ENCODE measurements around the gene GPX2.

DNA sequence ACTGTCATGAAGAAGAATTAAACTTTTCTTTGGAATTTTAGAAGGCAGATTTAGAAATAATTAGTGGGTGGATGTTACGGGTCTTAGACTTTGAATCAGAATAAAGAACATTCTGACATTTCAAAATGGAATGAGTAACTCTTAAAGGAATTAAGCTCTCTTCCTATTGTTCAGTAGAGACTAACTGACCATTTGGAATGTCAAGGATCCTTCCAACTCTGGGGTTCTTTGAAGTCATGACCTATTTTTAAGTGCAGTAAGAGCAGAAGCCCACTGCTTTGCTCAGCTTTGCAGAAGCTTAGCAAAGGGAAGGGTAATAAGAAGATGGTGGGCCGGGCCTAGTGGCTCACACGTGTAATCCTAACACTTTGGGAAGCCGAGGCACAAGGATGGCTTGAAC lies 24.3 kb downstream of the GPX2 start:
- TF ChIP-seq, protein P1, sequence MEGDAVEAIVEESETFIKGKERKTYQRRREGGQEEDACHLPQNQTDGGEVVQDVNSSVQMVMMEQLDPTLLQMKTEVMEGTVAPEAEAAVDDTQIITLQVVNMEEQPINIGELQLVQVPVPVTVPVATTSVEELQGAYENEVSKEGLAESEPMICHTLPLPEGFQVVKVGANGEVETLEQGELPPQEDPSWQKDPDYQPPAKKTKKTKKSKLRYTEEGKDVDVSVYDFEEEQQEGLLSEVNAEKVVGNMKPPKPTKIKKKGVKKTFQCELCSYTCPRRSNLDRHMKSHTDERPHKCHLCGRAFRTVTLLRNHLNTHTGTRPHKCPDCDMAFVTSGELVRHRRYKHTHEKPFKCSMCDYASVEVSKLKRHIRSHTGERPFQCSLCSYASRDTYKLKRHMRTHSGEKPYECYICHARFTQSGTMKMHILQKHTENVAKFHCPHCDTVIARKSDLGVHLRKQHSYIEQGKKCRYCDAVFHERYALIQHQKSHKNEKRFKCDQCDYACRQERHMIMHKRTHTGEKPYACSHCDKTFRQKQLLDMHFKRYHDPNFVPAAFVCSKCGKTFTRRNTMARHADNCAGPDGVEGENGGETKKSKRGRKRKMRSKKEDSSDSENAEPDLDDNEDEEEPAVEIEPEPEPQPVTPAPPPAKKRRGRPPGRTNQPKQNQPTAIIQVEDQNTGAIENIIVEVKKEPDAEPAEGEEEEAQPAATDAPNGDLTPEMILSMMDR (IDR thresholded peaks at IDR 0.05): no peak
- no peak for TF ChIP-seq POLR2AphosphoS5 (IDR thresholded peaks at IDR 0.05)
